Neural crest cell (in vitro differentiated cells): ENCODE measurements around the gene PACSIN1. TPM values are rescaled to one million over a fixed set of nuclear protein-coding genes. Genes with fewer than 3 reads are reported as not detected.
"Not testable (repeated sequence)": the region's sequence is repeated elsewhere in the genome, so short reads cannot be mapped to it uniquely, and the experiment has no call there.

Experiments used
- DNase-seq: peaks from one replicate; pipeline ENCODE4 v3.0.0; 2021; ENCODE audit warnings: low read depth, mixed read lengths, low spot score
- H3K27ac Mint-ChIP-seq: one replicate; pipeline ENCODE4 v1.8.0; 2021; ENCODE audit warnings: mild to moderate bottlenecking, mixed read lengths; ENCODE audit not compliant: unreplicated experiment
- H3K27me3 Mint-ChIP-seq: 2 replicates; pipeline ENCODE4 v1.8.0; 2021; ENCODE audit warnings: low read depth, mild to moderate bottlenecking, mixed read lengths
- H3K36me3 Mint-ChIP-seq: 2 replicates; pipeline ENCODE4 v1.8.0; 2021; ENCODE audit warnings: low read depth, mild to moderate bottlenecking, mixed read lengths
- H3K4me1 Mint-ChIP-seq: 2 replicates; pipeline ENCODE4 v1.8.0; 2021; ENCODE audit warnings: mixed read lengths
- H3K4me3 Mint-ChIP-seq: one replicate; pipeline ENCODE4 v1.8.0; 2021; ENCODE audit warnings: mild to moderate bottlenecking, mixed read lengths
- H3K9me3 Mint-ChIP-seq: 2 replicates; pipeline ENCODE4 v1.8.0; 2021; ENCODE audit warnings: mixed read lengths
- CTCF ChIP-seq: fragments of 200-600 bp; sonication (generic); conservative IDR thresholded peaks from 2 replicates; pipeline ENCODE4 v1.5.0; 2021; ENCODE audit warnings: antibody characterized with exemption, mild to moderate bottlenecking
- total RNA-seq: library from RNA; stranded (reverse); gene quantifications from 2 replicates; pipeline ENCODE4 v1.2.1, GENCODE V29; 2021

The PACSIN1 gene
- total RNA-seq, 1 donor from 2014 or later, result 0.44 TPM

DNA sequence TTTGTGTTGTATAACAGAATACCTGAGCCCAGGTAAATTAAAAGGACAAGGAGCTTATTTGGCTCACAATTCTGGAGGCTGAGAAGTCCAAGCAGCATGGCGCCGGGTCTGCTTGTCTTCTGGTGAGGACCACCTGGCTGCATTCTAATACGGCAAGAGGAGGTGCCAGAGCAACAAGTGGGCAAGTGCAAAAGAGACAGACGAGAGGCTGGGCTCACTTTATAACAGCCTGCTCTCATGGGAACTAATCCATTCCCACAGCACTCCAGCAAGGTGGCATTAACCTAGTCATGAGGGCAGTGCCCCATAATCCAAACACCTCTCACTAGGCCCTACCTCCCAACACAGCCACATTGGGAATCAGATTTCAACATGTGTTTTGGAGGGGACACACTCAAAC lies 12.9 kb downstream of the PACSIN1 start:
- Mint-ChIP-seq H3K27ac (no peak overlapping the region), H3K4me1 (no peaks in the 10 kb centered on the region), H3K9me3 (no peaks in the 10 kb centered on the region), H3K27me3 (no peaks in the 10 kb centered on the region), H3K36me3 (no peaks in the 10 kb centered on the region), H3K4me3 (no peak overlapping the region)
- DNase-seq, result no peak
- TF ChIP-seq CTCF, result no peak

DNA sequence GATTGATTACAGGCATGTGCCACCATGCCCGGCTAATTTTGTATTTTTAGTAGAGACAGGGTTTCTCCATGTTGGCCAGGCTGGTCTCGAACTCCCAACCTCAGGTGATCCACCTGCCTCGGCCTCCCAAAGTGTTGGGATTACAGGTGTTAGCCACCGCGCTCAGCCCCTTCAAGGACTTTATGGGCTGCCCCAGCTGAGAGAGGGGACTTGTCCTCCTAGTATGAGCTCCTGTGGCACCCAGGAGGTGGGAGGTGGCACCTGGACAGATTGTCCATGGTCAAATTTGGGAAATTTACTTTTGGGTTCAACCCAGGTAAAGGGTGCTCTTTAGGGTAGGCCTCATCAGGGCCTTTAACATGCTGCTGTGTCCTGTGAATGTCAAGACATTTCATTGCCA lies 17.9 kb downstream of the PACSIN1 start:
- H3K9me3 Mint-ChIP-seq, H3K4me1 Mint-ChIP-seq: not testable (repeated sequence)

GRCh38 chr6:34484391-34484790 lies 18.5 kb downstream of the PACSIN1 start:
- Mint-ChIP-seq H3K9me3 (no peaks in the 10 kb centered on the region), H3K27ac (no peak overlapping the region), H3K36me3 (no peaks in the 10 kb centered on the region), H3K4me1 (no peaks in the 10 kb centered on the region), H3K4me3 (no peak overlapping the region), H3K27me3 (no peaks in the 10 kb centered on the region)
- no peak for DNase-seq
- no peak for TF ChIP-seq CTCF

More for the DNA sequence above, 17.9 kb downstream of the PACSIN1 start:
- not testable (repeated sequence) for H3K27ac Mint-ChIP-seq, H3K36me3 Mint-ChIP-seq, DNase-seq, H3K27me3 Mint-ChIP-seq, H3K4me3 Mint-ChIP-seq

DNA sequence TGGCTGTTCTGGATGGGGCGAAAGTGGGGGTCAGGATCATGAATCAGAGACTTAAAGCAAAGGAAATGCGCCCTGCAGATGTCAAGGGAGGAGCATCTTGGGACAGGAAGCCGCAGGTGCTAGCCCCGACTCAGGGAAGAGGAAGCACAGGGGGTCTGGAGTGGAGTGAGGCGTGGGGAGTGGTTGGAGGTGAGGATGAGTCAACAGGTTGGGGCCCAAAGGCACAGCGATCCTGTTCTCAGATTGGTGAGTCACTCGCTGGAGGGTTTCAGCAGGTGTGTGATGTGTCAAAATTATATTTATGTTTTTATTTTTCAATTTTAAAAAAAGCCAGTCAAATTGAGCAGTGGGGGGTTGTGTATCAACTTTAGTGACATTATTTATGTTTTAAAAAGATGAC lies 19.0 kb downstream of the PACSIN1 start:
- no peaks in the 10 kb centered on the region for H3K4me1 Mint-ChIP-seq
- no peaks in the 10 kb centered on the region for H3K9me3 Mint-ChIP-seq
- no peaks in the 10 kb centered on the region for H3K36me3 Mint-ChIP-seq
- no peak overlapping the region for H3K27ac Mint-ChIP-seq
- no peak for TF ChIP-seq CTCF
- no peak overlapping the region for H3K4me3 Mint-ChIP-seq
- no peaks in the 10 kb centered on the region for H3K27me3 Mint-ChIP-seq
- DNase-seq, result no peak

- Mint-ChIP-seq H3K4me1 (no peaks in the 10 kb centered on the region), H3K27me3 (no peaks in the 10 kb centered on the region), H3K9me3 (no peaks in the 10 kb centered on the region), H3K36me3 (no peaks in the 10 kb centered on the region), H3K4me3 (no peak overlapping the region), H3K27ac (peak overlapping the region; percentile 19)
- no peak for DNase-seq
- TF ChIP-seq CTCF, result no peak
These were observed 19.6 kb downstream of the PACSIN1 start for GRCh38 chr6:34485321-34486060.

DNA sequence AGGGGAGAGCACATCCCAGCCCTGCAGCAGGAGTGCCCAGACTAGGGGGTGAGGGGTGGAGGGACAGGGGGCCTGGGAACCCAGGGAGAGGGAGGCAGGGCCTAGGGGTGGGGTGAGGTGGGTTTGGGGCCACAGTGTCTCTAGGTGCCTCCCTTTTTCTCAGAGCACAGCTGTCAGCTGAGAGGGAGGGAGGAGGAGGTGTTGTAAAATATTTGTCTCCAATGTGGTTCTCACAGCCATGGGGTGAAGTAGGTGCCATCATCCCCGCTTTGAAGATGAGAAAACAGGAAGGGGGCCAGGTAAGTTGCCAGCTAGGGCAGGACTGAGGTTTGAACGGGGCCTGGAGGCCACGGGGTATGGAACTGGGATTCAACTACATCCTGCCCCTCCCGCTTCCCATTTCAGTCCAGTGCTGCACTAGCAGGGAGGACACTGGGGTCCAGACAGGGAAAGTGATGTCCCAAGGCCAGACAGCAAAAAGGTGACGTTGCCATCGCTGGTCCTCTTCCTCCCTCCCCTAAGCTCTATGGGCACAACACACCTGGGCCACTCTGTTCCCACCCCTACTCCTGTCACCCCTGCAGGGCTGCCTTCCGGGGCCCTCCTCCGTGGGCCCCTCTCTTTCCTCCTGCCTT lies 20.3 kb downstream of the PACSIN1 start:
- no peak overlapping the region for H3K4me3 Mint-ChIP-seq
- H3K4me1 Mint-ChIP-seq, result peaks cover 4% of the 10 kb centered on the region
- no peaks in the 10 kb centered on the region for H3K9me3 Mint-ChIP-seq
- DNase-seq, result no peak
- no peaks in the 10 kb centered on the region for H3K36me3 Mint-ChIP-seq
- no peak for TF ChIP-seq CTCF
- H3K27ac Mint-ChIP-seq, result peak overlapping the region; percentile 12
- H3K27me3 Mint-ChIP-seq, result no peaks in the 10 kb centered on the region

DNA sequence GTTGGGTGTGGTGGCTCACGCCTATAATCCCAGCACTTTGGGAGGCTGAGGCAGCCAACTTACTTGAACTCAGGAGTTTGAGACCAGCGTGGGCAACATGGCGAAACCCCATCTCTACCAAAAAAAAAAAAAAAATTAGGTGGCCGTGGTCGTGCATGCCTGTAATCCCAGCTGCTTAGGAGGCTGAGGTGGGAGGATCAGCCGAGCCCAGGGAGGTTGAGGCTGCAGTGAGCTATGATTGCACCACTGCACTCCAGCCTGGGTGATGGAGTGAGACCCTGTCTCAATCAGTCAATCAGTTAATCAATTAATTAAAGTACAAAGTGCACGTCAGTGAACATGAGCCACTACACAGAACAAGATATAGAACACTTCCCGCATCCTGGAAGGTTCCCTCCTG lies 21.0 kb downstream of the PACSIN1 start:
- not testable (repeated sequence) for H3K4me3 Mint-ChIP-seq, H3K9me3 Mint-ChIP-seq, H3K27me3 Mint-ChIP-seq, H3K36me3 Mint-ChIP-seq, H3K4me1 Mint-ChIP-seq, H3K27ac Mint-ChIP-seq, DNase-seq
